GM21723 (cell line): Measurements from ENCODE around the gene OTOR.

Experiments
- ATAC-seq: cut with Tn5 transposase; IDR thresholded peaks from one replicate; pipeline ENCODE4 v1.9.1; 2021; ENCODE audit warnings: mild to moderate bottlenecking, moderate library complexity; ENCODE audit not compliant: unreplicated experiment

Gene OTOR

DNA sequence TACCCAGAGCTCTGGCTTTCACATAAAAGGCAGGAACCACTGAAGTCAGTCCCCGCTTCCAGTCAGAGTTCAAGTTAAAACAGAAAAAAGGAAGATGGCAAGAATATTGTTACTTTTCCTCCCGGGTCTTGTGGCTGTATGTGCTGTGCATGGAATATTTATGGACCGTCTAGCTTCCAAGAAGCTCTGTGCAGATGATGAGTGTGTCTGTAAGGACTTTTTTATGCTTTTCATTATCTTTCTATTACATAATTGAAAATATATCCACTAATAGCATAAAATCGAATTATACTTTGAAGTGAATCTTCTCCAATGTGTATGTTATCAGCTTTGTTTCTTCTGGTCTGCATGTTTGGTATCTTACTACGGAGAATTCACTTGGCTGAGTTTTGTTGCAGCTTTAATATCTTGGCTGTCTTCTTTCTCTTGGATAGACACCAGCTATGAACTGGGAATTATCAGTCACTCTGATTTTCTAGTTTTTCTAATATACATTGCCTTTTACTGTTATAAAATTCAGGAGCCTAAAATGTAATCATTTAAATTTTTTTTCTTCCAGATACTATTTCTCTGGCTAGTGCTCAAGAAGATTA is at the start of gene OTOR:
OTOR (plus strand) TSS at position 51 of the 593 bp plus-strand sequence; CDS start at position 95, 44 bp downstream.
- ATAC-seq: no peak

GRCh38 chr20:16699293-16699692 is 48.9 kb upstream of the OTOR start:
- no peak for ATAC-seq

DNA sequence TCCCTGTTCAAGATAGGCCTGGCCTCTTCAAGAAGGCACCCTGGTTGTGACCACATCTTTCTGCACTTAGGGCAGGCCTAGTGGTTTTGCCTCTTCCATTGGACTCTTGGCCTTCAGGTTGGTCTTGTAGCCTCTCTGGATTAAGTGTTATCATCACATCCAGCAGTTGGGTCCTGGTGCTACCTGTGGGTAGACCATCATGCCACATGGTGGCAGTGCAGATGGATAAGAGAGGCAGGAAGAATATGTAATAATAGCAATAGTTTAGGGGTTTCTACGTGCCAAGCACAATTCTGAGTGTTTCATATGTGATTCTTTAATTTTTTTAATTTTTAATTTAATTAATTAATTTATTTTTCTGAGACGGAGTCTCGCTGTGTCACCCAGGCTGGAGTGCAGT is 46.9 kb upstream of the OTOR start:
- no peak for ATAC-seq

DNA sequence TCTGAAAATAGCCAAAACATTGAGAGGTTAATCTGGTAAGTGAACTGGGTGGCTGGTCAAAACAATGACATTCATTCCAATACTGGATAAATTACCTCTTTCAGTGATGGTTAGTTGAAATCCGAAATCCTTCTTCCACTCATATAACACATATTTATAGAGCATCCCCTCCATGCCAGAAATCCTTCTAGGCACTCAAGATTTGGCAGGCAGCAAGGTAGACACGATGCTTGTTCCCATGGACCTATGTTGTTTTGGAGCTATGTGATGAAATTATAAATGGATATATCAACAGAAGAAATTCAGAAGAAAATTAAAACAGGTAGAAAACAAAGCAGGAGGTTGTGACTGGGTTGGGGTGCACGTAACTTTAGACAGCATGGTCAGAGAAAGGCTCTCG is 44.6 kb upstream of the OTOR start:
- ATAC-seq: no peak

DNA sequence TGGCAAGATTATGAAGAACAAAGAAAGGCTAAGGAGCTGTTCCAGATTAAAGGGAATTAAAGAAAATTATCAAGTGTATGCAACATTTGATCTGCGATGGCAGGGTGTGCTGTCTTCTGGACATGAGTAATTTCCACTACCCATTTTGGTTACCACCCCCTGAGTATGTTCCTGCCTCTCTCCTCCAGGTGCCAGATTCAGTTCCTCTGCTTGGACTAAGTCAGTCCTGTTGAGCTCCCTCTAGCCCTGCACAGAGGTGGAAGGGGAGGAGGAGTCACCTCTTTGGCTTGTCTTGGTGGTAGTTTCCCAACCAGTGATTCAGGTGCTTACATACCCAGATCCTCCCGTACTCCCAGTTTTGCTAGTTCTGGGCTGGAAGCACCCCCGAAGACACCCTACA is 40.5 kb upstream of the OTOR start:
- ATAC-seq: peak; percentile 83

DNA sequence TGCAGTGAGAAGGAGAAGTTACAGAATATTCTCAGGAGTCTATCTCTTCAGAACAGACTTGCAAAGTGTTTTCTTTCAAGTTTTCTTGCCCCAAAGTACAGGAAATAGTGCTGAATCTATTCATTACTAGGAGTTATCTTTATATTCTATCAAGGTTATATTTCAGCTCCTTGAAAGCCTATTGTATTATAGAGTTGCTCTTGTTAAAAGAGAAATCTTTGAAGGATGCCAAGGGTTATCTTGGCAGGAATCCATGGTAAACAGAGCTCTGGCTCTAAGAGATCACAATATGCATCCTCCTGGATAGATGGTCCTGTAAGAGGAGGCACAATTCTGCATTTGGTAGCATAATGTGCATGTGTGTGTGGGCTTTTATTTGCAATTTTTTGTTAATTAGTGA is 39.6 kb upstream of the OTOR start:
- ATAC-seq: no peak

GRCh38 chr20:16709017-16709416 is 39.1 kb upstream of the OTOR start:
- peak; percentile 83 for ATAC-seq

DNA sequence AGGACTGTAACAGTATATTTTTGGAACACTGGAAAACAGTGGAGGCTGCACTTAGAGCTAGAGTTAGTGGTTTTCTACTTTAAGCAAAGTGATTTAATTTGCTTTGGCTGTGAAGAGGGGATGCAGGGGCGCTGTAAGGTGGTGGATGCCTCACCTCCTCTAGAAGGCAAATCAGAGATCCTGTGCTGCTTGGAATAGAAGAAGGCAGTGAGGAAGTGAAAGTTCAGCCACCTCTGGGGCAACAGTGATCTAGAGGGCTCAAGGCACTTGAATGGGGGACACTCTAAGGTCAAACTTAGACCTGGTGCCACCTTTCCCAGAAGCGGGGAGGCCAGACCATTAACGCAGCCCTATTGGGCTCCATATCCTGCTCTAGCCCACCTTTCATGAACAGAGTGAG is 37.4 kb upstream of the OTOR start:
- no peak for ATAC-seq

GRCh38 chr20:16711661-16712258 is 36.4 kb upstream of the OTOR start:
- no peak for ATAC-seq

DNA sequence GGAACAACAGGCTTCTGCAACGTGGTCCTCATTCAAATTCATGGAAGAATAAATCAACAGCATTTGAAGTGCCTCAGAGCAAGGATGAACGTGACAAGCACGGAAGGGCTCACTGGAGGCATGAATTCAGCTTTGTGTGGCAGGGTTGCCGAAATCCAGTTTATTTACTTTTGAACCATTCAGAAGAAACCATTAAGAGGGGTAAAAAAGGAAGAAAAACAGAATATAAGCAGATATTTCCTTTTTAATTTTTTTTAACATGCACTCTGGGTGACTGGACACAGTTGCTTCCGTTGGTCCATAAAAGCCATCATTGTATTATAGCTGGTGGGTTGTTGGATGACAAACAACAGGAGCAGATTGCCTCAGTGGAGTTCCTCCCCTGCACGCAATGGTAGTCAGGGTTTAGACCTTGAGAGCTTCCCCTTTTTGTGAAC is 35.6 kb upstream of the OTOR start:
- no peak for ATAC-seq

DNA sequence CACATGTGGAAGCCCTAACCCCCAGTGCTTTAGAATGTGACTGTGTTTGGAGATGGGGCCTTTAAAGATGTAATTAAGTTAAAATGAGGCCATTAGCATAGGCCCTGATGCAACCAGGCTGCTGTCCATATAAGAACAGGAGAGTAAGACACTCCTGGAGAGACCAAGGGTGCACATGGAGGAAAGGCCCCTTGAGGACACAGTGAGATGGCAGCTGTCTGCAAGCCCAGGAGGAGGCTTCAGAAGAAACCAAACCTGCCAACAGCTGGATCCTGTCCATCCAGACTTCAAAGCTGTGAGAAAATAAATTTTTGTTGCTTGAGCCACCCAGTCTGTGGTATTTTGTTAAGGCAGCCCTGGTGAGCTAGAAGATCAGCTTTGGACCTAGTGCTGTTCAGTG is 35.1 kb upstream of the OTOR start:
- no peak for ATAC-seq

DNA sequence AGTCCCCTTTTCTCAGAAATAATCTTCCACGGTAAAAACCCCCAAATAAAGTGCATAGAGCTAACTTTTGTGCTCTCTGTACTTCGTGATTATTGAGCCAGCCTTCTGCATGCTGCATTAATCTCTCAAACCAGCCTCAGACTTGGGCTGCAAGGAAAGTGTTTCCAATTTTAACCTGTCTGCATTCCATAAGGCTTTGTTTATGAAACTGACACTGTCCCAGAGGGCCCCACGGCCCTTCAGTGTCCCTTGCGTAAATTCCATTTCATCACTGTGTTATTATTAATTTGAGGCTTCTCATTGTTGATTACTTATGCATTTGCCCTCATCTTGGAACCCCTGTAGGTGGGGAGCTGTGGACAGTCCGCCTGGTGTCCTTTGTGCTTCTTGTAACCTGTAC is 33.9 kb upstream of the OTOR start:
- ATAC-seq: no peak

- no peak for ATAC-seq
These were observed 33.4 kb upstream of the OTOR start for GRCh38 chr20:16714751-16715150.

DNA sequence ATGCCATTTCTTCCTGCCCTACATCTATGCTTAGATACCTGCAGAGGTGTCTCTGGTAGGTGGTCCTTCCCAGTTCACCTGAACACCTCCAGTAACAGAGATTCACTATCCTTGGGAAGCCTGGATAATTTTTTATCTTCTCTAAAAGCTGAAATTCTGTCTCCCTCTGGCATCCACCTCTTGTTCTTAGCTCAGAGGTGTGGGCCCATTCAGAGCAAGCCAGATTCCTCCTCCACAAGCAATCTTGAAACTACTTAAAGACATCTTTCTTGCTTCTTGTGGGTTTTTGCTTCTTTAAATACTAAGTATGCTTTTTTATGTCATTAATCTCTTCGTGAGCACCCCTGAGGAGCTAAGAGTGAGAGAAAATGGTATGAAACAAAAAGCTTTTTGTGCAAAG is 28.7 kb upstream of the OTOR start:
- ATAC-seq: no peak

DNA sequence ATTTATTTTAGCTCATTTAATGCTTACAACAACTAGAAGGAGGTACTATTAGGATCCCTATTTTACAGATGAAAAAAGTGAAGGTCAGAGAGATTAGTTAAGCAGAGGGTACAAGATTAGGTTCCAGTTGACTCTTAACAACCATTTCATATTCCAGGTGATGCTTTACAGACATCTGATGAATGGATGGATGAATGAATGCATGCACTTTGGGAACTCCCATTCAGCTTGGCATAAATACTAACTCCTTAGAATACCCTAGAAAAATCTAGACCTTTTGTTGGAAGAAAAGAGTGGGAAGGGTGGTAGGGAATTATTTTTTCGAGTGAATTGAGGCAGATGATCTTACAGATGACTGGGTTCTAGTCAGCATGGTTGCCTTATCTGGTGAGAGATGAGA is 19.1 kb upstream of the OTOR start:
- no peak for ATAC-seq

DNA sequence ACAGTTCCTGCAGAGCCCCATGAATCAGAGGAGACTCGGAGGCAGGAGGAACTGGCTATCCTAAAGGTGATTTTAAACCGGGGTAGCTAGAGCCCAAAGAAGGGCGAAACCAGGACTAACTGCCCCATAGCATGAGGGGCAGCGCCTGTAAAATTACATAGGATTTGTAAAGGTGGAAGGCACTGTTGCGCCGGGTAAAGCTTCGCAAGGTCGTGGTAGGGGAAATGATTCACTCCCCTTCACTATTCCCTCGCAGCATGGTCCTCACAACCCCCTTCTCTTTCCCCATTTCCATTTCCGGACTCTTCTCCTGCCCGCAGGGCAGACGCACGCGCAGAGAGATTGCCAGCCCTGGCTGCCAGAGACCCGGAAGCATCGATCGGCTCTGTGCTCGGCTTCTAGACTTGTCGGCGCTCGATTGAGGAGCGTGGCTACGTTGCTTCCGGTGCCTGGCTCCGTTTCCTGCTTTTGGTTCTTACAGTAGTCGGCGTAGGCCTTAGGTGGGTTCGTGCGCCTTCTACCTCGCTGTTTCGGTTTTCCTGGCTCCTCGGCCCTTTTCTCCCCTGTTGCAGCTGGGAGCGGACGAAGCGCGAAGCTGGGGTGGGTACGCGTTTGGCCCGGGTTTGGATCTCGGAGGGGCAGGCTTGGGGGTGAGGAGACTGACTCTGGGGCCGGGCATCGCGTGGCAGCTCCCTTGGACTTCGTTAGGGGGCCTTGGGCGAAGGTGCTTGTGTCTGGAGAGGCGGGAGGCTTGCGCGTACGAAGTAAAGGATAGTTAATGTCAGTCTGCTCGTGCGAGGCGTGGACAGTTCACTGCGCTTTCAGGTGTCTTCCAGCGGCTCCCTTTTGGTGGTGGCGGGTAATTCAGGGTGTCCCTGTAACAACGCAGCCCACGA is 18.3 kb upstream of the OTOR start, which contains the start of gene SNRPB2:
SNRPB2 (plus strand) TSS at position 462 of the 896 bp plus-strand sequence. CDS start 1,677 bp downstream, outside the sequence.
- peak; percentile 99 for ATAC-seq

GRCh38 chr20:16732506-16733152 is 15.5 kb upstream of the OTOR start:
- no peak for ATAC-seq

DNA sequence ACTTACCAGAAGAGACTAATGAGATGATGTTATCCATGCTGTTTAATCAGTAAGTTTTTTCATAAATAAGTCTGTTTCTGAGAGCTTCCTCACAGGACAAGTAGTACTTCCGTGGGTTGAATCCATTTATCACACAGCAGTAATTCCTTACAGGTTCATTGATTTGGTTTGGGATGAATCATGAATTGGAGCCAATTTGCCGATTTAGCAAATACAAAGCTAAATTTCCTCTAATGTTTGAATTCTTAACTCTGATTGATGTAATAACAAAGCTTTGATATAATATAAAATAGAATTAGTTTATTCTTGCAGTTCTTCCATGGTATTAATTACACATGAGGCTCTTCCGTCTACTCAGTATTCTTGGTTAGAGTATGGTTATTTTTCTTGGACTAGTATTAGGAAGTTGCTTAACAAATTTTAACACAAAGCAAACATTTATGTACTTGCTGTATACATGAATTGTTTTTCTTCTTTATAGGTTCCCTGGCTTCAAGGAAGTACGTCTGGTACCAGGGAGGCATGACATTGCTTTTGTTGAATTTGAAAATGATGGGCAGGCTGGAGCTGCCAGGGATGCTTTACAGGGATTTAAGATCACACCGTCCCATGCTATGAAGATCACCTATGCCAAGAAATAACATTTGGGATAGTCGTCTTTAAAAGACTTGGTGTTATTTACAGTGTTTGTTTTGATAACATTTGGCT is 7.6 kb upstream of the OTOR start:
- no peak for ATAC-seq

DNA sequence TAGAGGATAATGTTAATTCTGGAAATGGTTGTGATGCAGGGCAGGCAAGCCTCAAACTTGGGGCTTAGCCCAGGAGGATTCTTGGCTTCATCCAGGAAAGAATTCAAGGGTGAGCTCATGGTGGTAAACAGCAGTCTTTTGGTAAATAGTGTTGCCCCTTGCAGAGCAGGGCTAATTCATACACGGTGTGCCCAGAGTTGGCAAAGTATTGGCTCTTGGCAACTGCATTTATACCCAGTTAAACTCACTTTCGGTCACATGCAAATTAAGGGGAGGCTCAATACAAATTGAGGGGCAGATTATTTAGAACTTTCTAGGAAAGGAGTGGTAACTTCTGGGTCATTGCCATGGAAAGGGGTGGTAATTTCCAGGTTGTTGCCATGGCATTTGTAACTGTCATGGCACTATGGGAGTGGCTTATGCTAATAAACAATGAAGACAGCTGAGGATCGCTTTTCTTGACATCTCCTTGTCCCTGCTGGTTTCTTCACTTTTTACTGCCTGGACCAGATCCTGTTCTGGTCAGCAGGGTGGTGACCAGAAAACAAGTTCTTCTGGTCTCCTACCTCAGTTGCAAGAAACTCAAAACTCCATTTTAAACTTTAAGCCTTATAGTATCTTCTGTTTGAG is 3.9 kb upstream of the OTOR start:
- no peak for ATAC-seq

DNA sequence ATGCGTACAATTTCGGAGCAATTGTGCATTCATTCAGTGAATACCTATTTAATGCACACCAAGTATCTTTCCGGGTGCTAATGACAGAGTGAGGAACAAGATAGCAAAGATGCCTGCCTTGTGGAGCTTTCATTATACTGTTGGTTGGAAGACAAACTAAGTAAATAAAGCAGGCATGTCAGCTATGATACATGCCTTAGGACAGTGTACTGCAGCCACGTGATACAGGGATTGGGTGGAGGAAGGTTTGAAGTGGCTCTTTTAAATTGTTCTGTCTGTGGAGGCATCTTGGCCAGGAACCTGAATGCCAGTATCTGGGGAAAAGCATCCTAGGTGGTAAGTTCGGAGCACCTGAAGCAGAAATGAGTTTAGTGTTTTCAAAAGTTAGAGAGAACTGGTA is 3.0 kb upstream of the OTOR start:
- ATAC-seq: no peak
